Measurements from ENCODE around the gene NF1. TPM values are rescaled to one million over a fixed set of nuclear protein-coding genes. Genes with fewer than 3 reads are reported as not detected.
A peak's percentile ranks its signal among the peaks of the same experiment; 100 is the strongest.

The NF1 gene
- total RNA-seq, 1 experiment from 2014 or later: 35.4 TPM

- H3K4me1 Mint-ChIP-seq: peaks cover 23% of the 10 kb centered on the region
- ChIA-PET CTCF (interaction anchor here (0.6 kb wide), 1 partner anchor 22 kb away, joined by 3 read pairs; no protein-coding TSS in a partner anchor), POLR2A (no interaction called here)
- H3K9me3 Mint-ChIP-seq: no peaks in the 10 kb centered on the region
- H3K27me3 Mint-ChIP-seq (ENCODE audit: low read depth): no peaks in the 10 kb centered on the region
- TF ChIP-seq HMGA2 (CRISPR knock-in tag; IDR thresholded peaks at IDR 0.05) (no peak), CDX4 (CRISPR knock-in tag; IDR thresholded peaks at IDR 0.05; ENCODE audit: borderline replicate concordance) (no peak), TEAD1 (CRISPR knock-in tag; IDR thresholded peaks at IDR 0.05) (no peak), FOXP1 (CRISPR knock-in tag; IDR thresholded peaks at IDR 0.05; ENCODE audit: borderline replicate concordance) (no peak), NFE2L1 (CRISPR knock-in tag; IDR thresholded peaks at IDR 0.05) (no peak)
- 0 out of 2 replicates have a peak, but pooled peaks cover 1% of the 10 kb centered on the region for H3K36me3 Mint-ChIP-seq
- no peak overlapping the region for H3K27ac Mint-ChIP-seq
- no peak overlapping the region for H3K4me3 Mint-ChIP-seq
- DNase-seq (ENCODE audit: low spot score) (no peak), ATAC-seq (no peak)
Observed at GRCh38 chr17:31131299-31131698, 36.5 kb downstream of the NF1 start.

GRCh38 chr17:31132977-31133376 is 38.2 kb downstream of the NF1 start:
- H3K4me3 Mint-ChIP-seq: no peak overlapping the region
- ChIA-PET CTCF (no interaction called here), POLR2A (no interaction called here)
- no peaks in the 10 kb centered on the region for H3K27me3 Mint-ChIP-seq (ENCODE audit: low read depth)
- H3K4me1 Mint-ChIP-seq: peaks cover 23% of the 10 kb centered on the region
- no peaks in the 10 kb centered on the region for H3K9me3 Mint-ChIP-seq
- ATAC-seq: no peak
- 0 out of 2 replicates have a peak, but pooled peaks cover 3% of the 10 kb centered on the region for H3K36me3 Mint-ChIP-seq
- peak overlapping the region; percentile 67; the same call in 1 of the 2 replicates for H3K27ac Mint-ChIP-seq
- DNase-seq (ENCODE audit: low spot score): no peak
- TF ChIP-seq CDX4 (CRISPR knock-in tag; IDR thresholded peaks at IDR 0.05; ENCODE audit: borderline replicate concordance): no peak
- TF ChIP-seq SMAD4 (CRISPR knock-in tag; IDR thresholded peaks at IDR 0.05): no peak
- TF ChIP-seq PREB (CRISPR knock-in tag; IDR thresholded peaks at IDR 0.05; ENCODE audit: borderline replicate concordance): no peak
- no peak for TF ChIP-seq ZBTB43 (CRISPR knock-in tag; IDR thresholded peaks at IDR 0.05)
- no peak for TF ChIP-seq GTF2I (CRISPR knock-in tag; conservative IDR thresholded peaks at IDR 0.05)
- no peak for TF ChIP-seq ATF3 (CRISPR knock-in tag; conservative IDR thresholded peaks at IDR 0.05)
- no peak for TF ChIP-seq ZMAT4 (CRISPR knock-in tag; IDR thresholded peaks at IDR 0.05)
- TF ChIP-seq EMX1 (CRISPR knock-in tag; IDR thresholded peaks at IDR 0.05): no peak
- TF ChIP-seq ZNF532 (CRISPR knock-in tag; IDR thresholded peaks at IDR 0.05; ENCODE audit: borderline replicate concordance): no peak
- no peak for TF ChIP-seq ZNF512 (CRISPR knock-in tag; IDR thresholded peaks at IDR 0.05; ENCODE audit: borderline replicate concordance)
- no peak for TF ChIP-seq ZNF425 (CRISPR knock-in tag; conservative IDR thresholded peaks at IDR 0.05)
- TF ChIP-seq ATF6 (CRISPR knock-in tag; IDR thresholded peaks at IDR 0.05): no peak
- TF ChIP-seq ZNF396 (CRISPR knock-in tag; IDR thresholded peaks at IDR 0.05; ENCODE audit: borderline replicate concordance): no peak
- no peak for TF ChIP-seq FOXJ3 (CRISPR knock-in tag; IDR thresholded peaks at IDR 0.05; ENCODE audit: borderline replicate concordance)
